Daoy (cell line): Measurements from ENCODE around the gene TP63. TPM values are rescaled to one million over a fixed set of nuclear protein-coding genes. Genes with fewer than 3 reads are reported as not detected.

ENCODE experiments used
- DNase-seq: peaks from one replicate; pipeline ENCODE4 v3.0.0-alpha.2; 2015; ENCODE audit warnings: low read depth
- total RNA-seq: library from RNA; depleted of rRNA; stranded (reverse); fragments of >200 nt; shearing (Covaris generic); gene quantifications from 2 replicates; pipeline ENCODE4 v1.2.3, GENCODE V29; 2014

TP63 gene
- total RNA-seq, 1 experiment from 2014 or later = 0.29 TPM

DNA sequence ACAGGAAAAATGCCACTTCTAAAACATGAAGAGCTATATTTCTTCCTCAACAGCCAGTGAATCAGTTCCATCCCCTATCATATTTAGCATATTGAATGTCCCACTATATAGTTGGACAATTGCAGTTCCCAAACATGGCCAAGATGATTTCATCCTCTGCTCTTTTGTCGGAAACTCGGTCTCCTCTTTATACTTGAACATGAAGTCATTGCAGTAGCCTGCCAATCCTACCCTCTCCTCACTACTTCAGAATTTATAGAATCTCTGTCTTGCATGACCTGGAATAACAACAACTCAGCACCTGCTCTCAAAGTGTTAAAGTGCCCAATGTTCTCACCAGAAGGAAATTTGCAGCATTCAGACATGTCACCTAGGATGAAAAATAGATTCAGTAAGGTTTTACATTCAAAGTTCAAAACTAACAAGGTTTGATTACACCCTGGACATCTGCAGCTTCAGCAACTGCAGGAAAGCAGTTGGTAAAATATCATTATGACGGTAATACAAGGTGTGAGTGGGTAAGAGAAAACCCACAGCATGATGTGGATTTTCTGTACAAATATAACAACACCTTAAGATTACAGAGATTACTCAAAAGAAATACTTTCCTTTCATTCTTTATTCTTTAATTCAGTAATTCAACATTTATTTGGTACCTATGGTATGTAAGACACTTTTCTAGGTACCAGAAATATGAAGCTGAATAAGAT lies 52.5 kb downstream of the TP63 start:
- DNase-seq = no peak

DNA sequence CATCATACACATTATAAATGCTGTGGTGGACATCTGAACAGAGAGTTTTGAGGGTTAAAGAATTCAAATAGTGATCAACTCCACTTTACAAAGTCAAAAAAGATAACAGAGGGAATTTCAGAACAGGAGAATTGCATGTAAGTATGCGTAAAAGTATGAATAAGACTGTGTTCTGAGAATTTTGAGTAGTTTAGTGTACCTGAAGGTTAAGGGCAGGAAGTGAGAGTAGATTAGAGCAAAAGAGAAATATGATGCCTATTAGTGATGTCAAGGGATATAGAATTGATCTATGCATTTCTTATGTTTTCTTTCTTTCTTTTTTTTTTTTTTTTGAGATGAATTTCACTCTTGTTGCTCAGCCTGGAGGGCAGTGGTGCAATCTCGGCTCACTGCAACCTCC lies 53.1 kb downstream of the TP63 start:
- no peak for DNase-seq

DNA sequence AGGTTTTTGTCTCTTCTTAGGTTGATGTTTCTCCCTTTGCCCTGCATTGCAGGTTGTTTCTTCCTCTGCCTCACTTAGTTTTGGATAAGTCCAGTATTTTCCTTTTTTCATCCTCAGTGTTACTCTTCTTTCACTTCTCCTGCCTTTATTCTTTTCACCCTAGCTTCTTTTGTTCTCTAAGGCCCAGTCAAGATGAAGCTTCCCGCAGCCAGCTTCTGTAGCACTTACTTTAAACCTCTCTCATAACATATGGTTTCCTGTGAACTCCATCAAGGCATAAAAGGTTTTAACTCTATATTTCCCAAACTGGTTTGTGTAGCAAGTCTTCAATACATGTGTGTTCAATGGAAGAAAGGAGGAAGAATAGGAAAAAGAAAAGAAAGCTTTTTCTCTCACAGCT lies 54.1 kb downstream of the TP63 start:
- DNase-seq = no peak

DNA sequence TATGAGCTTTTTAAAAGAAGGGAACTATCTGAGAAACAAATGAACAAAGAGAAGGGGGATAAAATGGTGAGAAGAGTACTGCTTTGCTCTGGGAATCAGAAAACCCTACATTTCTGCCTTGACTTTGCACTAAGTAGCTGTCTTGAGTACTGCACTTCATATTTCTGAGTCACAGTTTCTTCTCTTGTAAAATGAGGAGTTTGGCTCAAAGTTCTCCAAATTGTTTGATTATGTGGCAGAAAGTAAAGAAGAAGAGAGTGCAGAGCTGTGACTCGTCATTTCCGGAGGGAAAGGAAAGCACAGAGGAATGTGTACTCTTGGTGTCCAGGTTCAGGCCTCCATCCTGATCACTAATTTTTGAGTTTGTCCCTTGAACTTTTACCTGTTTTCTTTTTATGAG lies 54.7 kb downstream of the TP63 start:
- DNase-seq = peak; percentile 28

DNA sequence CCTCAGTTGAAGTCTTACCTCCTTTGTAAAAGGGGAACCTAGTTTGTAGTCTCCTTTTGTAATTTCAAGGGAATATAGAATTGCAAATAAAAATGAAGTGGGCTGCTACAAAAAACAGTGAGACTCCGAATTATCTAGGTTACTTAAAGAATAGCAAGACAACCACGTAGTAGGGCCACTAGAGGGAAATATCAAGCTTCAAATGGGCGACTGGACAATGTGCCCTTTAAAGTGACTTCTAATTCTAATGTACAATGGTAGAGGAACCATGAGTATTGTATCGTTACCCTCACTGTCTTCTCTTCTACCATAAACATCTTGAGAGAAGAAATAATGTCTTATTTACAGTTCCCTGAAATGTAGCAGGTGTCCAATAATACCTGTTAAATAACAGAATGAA lies 56.3 kb downstream of the TP63 start:
- DNase-seq = no peak

DNA sequence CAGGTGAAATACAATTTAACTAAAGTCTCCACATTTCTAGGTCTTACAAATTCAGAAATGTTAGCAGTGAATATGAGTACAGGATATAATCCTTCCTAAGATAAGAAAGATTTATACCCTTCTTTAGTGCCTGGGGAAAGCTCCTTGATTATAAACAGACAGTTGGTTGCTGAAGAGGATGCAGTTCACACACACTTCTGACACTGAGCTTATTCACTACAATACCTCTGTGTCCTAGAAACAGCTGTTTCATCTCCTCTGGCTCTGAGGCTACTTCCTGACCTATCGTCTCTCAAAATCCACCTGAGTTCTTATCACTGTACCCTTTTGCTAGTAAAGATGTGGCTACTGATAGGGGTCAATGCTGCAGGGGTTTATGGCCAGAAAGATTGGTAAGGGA lies 57.1 kb downstream of the TP63 start:
- no peak for DNase-seq

DNA sequence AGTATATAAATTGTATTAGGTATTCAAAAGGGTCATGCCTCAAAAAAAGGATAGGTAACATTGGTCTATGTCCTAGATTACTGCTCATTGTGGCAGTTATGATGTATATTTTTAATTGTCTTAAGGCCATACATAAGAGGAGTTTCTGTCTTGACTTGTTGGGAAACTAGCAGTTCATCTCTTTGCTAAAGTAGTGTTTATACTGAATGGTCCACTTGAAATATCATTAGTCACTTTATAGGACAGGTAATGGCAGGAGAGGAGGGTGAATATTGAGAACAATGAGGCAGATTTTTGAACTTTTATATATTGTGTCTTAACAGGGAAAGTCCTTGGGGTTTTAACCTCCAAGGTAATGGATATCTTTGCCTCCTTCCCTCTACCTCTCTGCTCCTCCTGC lies 58.4 kb downstream of the TP63 start:
- DNase-seq = no peak

DNA sequence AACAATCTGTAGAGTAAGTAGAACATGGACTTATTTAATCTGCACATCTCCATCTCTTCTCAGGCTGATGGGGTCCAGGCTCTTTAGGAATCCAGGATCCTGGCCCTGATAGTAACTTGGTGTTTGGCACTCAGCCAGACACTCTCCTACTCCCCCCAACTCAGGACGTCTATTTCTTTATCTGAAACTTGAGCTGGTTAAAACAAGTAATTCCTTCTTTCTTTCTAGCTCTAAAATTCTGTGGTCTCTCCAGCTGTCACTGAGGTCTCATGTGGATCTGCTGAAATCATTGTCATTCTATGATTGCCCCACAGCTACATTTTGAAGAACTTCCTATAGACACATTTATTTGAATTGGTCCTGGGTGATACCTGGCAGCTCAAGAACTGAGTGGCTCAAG lies 59.0 kb downstream of the TP63 start:
- no peak for DNase-seq

DNA sequence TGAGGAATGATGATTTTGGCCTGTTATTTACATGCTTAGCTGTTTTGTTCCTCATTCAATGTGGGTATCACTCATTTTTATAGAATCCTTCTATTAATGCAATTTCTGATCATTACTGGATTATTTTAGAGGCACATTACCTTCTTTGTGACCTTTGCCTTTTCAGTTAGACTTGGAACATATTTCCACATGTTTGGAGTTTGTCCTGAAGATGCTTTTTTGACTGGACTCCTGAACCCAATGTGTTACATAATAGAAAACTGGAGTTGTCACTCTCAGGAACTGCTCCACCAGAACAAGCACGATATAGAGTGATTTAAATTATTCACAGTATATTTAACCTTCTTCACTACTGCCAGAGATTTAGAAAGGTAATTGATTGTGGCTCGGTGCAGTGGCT lies 59.5 kb downstream of the TP63 start:
- DNase-seq = no peak

DNA sequence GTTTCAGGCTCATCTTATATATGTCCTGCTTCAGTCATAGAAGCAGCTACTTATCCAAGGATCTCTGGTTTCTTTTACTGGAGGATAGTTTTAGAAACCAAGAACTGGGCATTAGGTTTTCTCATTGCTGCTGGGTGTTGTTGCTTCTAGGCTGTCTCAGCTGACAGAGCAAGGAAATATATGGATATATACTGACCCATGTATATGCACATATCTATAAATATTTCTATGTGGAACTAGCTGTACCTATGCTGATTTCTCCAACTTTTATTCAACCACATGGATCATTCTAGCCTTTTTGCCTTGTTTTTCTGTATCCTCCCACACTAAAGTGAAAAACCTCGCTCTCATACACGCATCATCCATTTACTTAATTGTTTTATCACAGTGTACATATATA lies 64.2 kb downstream of the TP63 start:
- no peak for DNase-seq

DNA sequence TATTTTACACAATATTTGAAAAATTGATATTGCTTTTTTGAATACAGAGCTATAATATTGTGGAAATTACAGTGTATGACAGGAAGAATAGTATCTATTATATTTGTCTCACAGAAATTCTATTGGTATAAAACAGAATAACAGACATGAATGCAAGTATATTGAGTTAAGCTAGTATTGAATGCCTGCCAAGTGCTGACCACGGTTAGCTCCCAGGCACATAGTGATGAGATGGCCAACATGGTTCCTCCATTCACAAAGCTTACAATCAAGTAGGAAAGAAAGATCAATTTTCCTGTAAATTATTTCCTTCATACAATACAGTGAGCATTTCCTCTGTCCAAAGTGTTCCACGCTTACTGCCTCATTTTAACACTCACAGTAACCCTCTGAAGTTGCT lies 67.6 kb downstream of the TP63 start:
- DNase-seq = no peak

DNA sequence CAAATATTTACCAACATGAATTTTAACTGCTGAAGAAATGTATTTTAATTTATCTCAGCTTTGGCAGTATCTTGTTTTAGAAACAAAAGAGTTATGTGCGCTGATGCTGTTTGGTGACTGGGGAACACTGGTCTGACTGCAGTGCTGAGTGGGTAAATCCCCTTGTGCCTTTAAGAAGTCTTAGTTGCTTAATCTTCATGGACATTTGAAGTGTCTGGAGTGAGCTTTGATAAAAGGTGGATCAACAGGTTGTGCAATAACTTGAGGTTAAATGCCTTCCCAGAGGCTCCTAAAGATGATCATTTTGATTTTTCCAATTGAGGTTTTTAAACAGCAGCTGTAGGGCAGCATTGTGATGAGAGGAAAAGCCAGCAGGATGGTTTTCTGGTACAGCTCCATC lies 68.7 kb downstream of the TP63 start:
- DNase-seq = no peak

DNA sequence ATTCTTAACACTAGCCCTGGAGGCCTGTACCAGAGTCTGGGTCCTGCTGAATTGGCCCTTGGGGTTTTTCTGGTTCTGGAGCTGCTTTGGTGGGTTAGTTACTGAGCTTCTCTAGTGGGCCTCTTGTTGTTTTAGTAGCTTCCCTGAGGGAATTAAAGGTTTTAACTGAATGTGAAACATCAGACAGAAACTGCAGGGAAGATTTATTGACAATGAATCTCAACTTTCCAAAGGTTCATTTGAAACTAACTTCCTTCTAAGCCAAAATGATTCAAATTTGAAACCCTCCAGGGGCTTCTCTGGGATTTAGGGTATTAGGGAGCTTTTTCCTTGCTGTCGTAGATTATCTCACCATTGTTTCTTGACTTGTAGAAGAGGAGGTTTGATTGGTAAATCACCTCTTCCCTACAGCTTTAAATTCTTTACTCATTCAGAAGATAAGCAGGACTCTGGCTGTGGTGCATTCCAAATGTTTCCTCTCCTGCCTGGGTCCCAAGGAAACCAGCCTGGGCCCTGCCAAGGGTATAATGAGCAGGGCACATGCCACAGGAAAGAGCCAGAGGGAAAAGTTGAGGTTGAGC lies 71.0 kb downstream of the TP63 start:
- DNase-seq = no peak

DNA sequence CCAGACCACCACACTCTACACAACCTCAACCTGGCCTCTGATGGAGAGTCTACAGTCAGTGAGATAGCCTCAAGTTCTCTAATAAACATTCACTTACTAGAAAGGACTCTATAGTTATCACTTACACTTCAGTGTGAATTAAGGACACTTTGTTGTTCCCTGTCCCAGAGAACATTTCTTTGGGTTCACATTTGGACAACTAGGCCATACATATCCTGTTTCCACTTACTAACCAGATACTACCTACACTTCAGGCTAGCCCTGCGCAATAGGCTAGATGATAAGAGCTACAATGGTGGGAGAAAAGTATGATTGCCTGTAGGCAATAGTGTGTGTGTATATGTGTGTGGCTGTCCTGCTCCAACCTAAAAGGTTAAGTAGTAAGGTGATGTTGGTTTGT lies 72.7 kb downstream of the TP63 start:
- DNase-seq = no peak

DNA sequence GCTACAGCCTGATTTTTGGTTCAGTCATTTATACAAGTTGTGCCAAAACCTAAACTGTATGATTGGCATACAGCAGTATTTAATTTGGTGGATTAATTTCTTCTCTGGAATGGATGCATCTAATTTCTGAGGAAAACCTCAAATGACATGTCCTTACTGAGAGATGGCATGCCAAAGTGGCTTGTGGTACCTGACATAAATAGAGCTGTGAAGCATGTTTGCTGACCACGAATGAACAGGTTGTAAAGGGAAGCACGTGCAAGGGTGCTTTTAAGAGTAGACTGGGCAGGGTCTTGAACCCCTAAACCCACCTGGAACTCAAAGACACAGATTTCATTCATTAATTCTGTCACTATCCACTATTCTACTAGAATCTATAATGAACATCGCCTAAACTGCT lies 77.2 kb downstream of the TP63 start:
- no peak for DNase-seq

DNA sequence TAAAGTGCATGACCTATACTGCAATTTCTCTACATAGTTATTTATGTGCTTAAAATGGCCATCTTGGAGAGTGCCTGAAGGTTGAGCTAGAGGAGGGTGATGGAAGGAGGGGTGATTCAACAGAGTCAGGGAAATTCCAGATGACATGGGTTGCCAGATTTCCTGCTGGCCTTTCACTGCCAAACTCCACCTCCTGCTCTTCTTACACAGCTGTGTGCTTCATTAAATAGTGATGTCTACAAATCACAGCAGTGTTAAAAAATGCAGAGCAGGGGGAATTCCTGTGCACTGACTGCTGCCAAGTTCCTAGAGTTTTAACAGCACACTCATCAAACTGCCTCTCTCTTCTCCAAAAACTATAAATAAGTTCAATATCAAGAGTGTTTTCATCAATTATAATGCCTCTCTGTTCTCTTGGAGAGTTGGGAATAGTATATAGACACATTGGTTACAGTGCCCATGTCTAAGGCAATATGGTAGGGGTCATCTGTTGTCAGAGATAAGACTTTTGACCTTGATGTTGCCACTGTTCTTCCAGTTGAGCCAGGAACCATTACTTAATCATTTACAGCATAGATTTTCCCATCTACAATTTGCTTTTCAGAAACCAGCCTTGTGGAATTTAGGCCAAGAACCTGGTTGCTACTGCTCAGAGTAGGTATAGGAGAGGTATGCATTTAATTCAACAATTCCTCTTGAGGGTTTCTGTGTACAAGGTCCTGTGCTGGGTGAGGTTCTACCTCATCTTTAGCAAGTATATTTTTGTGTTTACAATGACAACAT lies 79.6 kb downstream of the TP63 start:
- peak; percentile 86 for DNase-seq

DNA sequence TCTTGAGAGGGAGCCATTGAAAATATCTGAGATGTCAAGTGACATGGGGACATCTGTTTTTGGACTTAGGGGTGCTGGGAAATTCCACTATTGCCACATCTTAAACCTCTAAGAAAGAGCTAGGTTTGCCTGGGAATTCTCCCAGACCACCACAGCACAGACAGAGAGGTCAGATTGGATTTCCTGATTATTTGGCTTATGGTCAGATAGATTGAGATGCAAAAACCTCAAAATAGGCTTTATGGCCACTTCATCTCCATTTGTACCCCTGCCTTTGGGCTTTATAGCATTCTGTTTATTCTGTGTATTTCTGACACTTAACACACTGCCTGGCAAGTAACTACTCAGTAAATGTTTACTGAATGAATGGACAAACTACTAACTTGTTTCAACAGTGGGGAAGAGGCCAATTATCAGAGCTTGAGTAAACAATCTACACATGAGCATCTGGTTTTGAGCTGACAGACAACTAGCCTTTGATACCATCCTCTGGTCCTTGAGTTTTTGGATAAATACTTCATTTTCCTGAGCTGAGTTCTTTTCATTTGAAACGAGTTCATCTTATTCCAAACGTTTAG lies 81.8 kb downstream of the TP63 start:
- DNase-seq = no peak

DNA sequence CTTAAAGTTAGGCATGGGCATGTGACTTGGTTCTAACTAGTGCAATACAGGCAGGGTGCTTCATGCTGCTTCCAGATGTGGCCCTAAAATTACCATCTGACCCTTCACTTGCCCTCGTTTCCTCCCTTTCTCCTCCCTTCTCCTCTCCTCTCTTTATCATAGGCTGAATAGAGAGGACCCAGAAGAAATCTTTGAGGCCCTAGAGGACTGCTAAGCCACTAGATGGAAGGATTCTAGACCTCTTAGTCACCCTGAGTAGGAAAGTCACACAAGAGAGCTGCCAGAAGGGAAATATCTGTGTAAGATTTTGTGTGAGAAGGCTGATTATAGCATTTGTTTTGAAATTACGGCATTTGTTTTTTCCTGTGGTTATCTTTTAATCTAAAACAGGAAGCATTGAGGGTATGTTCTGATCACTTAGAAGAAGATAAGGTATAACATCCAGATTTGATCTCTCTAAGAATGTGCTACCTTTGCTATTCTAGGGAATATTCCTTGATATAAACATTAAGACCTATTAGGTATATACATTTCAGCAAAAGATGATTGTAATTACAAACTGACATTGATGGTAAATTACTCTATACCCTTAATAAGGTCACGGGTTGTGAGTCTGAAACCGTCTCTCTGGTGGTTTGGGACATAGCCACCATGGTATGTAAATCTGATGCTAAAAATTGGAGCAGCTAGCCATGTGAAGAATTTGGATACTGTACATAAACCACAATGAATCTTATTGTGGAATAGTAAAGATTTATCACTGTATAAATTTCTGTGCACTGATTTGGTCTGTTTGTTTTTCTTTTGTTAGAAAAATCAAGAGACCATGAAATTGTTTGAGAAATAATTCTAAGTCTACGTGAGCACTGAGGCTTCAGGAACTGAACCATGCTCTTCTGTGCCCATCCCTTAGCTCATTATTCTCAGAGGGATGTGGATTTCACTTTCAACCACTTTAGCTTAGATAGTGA lies 84.1 kb downstream of the TP63 start:
- peak; percentile 38 for DNase-seq

DNA sequence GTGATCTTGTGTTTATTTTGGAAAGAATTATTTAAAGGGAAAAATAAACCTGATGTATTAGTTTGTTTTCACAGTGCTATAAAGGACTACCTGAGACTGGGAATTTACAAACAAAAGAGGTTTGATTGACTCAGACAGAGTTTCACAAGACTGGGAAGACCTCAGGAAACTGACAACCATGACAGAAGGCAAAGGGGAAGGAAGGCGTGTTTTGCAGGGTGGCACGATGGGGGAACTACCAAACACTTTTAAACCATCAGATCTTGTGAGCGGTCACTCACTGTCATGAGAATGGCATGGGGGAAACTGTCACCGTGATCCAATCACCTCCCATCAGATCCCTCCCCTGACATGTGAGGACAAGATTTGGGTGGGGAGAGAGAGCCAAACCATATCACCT lies 87.0 kb downstream of the TP63 start:
- no peak for DNase-seq

DNA sequence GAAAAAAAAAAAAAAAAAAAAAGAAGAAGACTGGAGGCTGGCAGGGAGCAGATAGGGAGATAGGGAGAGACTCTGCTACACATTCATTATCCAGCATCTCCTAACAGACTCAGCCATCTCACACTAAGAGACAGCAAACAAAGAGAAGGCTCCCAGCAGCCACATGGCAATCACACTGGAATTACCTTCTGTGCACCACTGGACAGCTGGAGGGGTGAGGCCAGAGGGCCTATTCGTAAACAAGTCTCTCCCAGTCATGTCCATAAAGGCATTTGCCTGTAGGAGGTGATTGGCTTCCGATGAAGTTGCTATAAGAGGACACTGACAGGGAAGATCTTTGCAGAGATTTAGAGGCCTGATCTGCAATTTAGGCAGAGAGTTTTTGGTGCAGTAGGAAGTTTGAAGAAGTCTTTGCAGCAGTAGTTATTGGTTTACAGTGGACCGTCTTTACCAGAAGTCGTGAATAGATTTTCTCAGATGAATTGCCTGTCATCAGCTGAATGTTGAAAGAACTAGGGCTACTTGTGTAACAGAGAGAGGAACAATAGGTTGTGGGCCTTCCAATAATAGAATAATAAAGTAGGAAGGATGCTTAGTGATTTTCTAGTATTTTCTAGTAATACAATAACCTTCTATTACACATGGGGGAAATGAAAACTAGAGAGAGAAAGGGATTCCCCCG lies 89.7 kb downstream of the TP63 start:
- DNase-seq = no peak
